GM18508 (cell line): ENCODE results near the gene PSMB11.
"Not testable (repeated sequence)": the region's sequence is repeated elsewhere in the genome, so short reads cannot be mapped to it uniquely, and the experiment has no call there.

Source experiments
- ATAC-seq: cut with Tn5 transposase; IDR thresholded peaks from one replicate; pipeline ENCODE4 v1.9.1; 2021; ENCODE audit warnings: moderate number of reproducible peaks; ENCODE audit not compliant: insufficient read depth, unreplicated experiment

The PSMB11 gene

DNA sequence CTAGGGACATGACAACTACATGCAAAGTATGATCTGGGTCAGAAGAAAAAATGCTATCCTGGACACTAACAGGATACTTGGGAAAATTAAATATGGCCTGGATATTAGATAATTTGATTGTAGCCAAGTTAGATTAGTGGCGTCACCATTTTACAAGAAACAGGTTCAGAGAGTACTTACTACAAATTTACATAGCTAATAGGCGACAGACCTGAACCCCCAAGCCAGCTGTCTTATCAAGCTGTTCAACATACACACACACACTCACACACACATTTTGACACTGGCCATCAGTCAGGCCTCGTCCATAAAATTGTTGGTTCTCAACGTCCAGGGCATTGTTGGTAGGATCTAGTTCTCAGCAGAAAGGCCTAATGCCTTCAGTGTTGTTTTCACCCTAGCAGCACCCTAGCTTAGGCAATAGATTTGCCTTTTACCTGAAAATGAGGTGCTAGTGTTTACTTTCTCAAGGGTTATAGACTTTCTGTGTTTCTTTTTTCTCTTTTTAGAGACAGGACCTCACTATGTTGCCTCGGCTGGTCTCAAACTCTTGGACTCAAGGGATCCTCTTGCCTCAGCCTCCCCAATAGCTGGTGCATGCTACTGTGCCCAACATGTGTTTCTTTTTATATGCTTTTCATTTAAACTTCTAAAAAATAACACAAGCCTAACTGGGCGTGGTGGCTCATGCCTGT lies 28.8 kb upstream of the PSMB11 start:
- no peak for ATAC-seq

DNA sequence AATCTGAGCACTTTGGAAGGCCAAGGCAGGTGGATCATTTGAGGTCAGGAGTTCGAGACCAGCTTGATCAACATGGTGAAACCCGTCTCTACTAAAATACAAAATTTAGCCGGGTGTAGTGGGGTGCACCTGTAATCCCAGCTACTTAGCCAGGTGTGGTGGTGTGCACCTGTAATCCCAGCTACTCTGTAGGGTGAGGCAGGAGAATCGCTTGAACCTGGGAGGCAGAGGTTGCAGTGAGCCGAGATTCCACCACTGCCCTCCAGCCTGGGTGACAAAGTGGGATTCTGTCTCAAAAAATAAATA lies 28.3 kb upstream of the PSMB11 start:
- ATAC-seq = not testable (repeated sequence)

DNA sequence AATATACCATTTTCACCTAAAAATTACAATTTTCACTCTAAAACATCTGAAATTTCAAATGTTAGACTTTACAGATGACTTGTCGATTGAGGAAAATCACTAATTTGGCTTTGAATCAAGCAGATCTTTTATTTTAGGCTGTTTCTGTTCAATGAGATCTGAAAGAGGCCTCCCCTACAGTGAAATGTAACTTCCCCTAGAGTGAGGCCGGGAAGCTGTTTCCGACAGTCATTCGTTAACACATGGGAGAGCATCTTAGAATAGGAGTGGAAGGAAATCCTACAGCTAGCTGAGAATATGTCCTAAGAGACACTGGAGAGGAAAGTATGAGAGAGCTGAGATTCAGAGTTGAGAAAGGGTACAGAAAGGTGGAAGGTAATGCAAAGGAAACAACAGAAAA lies 26.4 kb upstream of the PSMB11 start:
- no peak for ATAC-seq

DNA sequence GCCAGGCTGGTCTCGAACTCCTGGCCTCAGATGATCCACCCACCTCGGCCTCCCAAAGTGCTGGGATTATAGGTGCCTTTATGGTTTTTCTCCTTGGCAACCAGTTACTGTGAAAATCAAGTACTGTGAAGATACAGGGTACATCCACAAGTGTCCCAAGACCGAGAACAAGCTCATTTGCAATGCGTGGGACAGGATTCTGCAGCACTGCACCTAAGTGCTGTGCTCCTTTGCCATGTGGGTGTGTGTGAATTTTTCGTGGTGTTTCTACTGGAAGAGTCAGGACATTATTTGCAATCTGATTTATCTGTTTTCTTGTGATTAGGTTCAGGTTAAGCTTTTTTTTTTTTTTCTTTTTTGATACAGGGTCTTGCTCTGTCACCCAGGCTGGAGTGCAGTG lies 24.9 kb upstream of the PSMB11 start:
- no peak for ATAC-seq

DNA sequence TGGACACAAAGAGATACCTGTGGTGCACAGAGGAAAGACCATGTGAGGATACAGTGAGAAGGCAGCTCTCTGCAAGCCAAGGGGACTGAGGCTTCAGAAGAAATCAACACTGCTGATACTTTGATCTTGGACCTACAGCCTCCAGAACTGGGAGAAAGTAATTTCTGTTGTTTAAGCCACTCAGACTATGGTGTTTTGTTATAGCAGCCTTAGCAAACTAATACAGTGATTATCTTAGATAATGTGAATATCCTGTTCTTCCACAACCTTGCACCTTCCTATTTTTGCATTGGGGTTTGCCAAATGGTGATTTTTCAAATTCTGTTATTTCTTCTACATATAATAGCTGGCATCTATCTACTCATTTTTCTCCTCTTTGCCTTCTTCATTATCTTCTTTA lies 23.9 kb upstream of the PSMB11 start:
- no peak for ATAC-seq

DNA sequence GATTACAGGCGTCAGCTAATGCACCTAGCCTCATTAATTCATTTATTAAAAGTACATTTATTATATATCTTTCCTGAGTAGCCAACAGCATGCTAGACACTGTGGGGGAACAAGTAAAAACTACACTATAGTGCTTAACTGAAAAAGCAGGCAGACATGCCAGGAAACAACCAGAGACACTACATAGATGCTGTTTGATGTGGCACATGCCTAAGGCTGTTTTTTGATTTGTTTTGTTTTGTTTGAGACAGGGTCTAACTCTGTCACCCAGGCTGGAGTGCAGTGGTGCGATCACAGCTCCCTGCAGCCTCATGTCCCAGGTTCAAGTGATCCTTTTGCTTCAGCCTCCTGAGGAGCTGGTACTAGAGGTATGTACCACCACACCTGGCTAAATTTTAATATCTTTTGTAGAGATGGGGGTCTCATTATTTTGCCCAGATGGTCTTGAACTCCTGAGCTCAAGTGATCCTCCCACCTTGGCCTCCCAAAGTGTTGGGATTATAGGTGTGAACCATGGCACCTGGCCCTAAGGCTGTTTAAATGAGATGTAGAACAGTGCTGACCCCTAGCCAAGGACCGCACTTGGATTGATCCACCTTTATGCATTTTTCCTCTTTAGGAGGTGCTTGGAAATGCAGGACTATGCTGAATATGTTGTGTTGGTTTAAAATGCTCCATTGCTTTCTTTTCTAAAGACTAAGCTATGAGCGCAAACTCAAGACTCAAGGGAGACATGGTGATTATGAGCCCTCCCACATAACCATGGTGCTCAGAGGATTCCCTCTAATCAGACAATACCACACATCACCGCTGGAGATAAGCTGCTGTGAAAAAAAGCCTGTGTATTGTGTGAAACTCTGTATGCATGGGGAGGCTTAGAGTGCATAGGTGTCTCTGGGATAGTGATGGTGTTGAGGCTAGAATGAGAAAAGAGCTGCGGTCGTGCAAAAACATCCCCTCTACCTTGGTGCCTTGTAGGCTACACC lies 21.6 kb upstream of the PSMB11 start:
- ATAC-seq = no peak

DNA sequence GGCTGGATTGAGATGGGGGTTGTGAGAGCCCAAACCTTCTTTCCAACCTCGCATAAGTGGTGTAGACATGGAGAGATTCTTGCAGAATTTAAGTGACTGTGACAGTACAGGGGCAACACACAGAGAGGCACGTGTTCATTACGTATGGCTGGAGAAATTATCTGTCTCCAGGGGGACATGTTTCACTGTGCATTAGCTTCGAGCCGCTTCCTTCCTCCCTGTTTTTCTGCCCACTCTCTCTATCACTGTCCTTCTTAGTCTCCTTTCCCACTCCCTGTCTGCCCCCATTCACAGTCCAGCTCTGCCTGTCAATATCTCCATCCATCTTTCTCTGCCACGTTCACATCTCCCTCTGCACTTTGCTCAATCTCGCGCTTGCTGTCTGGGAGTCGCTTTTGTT lies 20.6 kb upstream of the PSMB11 start:
- no peak for ATAC-seq

DNA sequence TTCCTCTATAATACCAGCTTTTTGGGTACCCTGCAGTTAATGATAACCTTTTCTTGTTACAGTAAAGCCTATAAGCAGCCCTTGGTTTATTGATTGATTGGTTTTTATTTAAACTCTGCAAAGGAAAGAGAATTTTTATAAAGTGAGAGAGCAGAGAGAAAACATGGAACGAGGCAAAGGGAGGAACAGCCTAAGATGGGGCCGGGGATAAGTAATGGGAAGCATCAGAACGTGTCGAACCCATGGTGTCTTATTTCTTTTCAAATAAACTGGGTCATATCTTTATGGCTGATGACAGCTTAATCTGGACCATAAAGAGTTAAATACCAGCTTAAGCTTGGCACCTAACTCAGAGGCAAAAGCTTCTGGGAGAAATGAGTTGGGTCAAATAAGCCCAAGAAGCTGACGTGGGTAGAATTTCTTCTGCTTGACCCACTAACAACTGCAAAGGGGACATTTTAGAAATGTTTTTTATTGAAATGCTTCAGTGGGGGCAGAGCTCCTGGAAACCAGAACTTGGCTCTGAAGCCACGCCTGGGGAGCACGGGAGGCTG lies 20.0 kb upstream of the PSMB11 start:
- no peak for ATAC-seq

DNA sequence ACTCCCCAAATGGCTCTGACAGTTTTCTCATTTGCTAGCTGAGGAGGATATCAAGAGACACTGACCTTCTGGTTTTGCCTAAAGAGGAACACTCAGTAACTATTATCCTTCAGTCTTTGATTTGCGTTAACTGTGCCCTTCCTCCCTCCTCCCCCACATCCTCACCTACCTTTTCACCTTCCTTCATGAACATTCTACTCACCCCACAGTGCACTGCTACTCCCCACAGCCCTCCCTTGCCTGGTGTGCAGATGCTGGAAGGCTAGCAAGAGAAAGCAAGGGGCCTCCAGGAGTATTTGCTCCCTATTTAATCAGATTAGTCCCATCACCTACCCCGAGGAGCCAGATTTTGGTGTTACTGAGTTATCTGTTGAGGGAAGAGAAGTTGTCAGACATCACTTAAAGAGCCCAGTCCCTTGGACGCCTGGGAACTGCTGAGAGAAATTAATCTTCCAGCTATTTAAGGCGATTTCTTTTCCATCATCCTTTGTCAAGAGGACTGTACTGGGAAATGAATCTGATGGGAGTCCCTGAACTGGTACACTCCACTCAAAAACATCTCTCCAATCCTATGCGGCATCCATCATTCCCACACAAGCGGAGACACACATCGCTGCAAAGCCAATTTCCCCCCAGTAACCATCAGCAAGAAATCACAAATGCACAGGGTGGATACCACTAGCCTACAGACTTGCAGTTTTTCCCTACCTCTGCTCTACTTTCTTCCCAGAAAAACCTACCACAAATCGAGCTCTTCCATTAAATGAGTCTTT lies 18.8 kb upstream of the PSMB11 start:
- no peak for ATAC-seq

DNA sequence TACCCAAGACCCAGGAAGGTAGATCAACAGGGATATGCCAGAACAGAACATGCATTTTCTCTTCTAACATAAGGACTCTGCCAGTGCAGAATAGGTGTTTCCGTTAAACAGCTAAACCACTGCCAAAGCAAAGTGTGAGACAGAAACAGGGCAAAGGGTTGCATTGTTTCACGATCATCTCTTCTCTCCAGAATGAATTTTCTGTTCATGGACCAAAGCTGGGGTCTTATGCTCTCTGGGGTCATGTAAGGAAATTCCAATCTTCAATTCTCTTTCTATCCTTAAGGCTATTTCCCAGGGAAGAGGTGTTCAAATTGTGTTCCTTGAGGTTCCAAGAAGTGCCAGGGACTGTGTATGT lies 18.2 kb upstream of the PSMB11 start:
- ATAC-seq = no peak

DNA sequence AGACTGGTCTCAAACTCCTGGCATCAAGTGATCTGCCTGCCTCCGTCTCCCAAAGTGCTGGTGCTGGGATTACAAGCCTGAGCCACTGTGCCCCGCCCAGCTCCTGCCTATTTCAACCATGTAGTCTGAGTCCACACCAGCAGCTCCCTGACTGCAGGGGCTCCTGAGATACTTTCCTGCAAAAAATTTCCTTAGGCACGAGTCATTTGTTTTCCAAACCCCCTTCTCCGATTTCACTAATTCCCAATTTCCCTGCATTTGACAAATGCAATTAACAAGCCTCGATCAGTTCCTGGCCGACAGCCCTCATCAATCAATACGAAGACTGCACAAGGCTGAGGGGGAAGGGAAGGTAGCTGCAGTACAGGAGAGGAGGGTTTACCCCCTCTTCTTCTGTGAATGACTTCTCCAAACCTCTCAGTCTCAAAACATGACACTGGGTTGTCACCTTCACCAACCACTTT lies 17.4 kb upstream of the PSMB11 start:
- ATAC-seq = no peak

DNA sequence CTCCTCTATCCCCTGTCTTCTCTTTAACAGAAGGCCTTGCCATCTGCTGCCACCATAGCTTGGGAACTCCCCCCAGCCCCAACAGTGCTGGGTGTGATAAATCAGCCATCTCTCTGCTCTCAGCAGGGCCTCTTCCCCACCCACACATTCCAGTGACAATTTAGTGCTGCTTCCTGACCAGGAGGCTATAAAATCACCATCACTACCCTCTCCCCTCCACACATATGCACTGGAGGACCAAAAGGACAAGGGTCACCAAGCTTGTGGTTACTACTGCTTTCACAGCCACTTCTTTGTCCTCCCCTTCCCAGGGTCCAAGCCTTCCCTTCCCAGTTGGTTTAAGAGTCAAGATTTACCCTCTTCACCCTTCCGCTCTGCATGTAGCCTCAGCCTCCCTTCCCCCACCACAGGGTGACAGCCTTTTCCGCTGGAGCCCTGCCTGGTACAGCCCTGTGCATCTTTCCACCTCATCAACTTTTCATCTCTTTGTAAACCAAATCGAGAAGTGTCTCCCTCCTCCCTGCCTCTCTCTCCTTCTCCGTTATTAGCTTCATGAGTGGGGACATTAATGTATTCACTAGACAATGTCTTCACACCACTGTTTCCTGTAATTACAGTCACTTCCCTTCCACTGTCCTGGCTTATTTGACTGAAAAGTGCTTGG lies 16.7 kb upstream of the PSMB11 start:
- no peak for ATAC-seq

DNA sequence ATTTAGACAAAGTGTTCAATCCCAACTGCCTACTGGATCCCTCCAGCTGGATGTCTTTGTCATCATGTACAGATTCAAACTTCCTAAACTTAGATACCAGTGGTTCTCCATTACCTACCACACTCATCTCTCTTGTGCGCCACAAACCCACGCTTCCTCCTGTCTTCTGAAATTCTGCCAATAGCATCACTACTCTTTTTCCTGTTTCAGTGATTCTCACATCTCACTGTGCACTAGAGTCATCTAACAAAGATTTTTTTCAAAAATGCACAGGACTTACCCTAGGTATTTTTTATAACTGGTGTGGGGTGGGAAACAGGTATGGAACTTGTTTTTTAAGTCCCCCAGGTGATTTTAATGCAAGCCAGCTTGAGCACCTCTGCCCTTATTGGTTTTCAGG lies 13.2 kb upstream of the PSMB11 start:
- no peak for ATAC-seq

DNA sequence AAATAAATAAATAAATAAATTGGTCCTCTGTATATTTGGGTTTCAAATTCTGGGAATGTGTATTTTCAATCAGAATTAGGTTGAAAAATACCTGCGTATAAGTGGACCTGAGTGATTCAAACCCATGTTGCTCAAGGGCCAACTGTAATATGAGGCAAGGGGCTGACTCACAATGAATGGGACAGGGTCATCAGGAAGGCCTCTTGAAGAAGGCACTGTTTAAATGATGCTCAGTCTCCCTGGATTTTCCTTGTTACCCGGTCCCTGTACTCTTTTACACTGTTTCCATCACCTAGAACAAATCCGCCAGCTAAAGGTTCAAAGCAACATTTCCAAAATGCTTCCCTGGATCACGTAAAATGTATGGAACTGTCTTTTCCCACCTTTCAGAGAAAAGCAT lies 11.1 kb upstream of the PSMB11 start:
- no peak for ATAC-seq

DNA sequence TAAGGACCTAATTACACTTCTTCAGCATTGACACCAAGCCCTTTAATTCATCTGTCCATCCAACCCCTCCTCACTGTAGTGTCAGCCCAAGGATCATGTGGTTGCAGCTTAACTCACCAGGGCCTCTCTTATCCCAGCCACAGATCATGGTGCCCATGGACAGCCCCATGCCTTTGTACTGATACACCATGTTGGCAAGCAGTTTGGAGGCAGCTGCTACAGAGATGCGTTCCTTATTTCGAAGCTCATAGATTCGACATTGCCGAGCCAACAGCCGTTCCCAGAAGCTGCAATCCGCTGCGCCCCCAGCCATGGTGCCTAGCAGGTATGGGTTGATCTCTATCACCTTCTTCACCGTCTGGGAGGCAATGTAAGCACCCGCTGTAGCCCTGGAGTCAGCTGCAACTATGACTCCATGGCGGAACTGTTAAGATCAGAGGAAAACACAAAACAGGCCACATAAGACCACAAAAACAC lies 8.7 kb upstream of the PSMB11 start:
- ATAC-seq = no peak

DNA sequence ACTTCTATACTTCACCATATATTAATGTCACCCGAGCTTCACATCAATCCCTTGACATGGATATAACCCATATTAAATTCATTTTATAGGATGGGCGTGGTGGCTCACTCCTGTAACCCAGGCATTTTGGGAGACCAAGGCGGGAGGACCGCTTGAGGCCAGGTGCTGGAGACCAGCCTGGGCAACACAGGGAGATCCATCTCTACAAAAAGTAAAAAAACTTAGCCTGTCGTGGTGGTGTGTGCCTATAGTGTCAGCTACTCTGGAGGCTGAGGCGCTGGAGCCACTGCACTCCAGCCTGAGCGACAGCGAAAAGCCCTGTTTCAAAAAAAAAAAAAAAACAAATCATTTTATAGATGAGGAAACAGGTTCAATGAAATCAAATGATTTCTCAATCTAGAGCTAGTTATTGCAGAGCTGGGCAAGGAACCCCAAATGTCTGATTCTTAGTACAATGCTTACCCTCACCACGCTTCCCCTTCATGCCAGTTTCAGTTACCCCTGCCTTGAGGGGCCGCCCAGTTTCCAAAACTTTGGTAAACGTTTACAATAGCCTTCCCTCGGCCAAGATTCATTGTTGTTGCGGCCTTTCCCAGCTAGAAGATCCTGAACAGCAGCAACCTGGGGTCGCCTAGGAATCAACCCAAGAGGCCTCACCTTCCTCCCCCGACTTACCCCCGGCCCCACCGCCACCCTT lies 8.1 kb upstream of the PSMB11 start:
- no peak for ATAC-seq

DNA sequence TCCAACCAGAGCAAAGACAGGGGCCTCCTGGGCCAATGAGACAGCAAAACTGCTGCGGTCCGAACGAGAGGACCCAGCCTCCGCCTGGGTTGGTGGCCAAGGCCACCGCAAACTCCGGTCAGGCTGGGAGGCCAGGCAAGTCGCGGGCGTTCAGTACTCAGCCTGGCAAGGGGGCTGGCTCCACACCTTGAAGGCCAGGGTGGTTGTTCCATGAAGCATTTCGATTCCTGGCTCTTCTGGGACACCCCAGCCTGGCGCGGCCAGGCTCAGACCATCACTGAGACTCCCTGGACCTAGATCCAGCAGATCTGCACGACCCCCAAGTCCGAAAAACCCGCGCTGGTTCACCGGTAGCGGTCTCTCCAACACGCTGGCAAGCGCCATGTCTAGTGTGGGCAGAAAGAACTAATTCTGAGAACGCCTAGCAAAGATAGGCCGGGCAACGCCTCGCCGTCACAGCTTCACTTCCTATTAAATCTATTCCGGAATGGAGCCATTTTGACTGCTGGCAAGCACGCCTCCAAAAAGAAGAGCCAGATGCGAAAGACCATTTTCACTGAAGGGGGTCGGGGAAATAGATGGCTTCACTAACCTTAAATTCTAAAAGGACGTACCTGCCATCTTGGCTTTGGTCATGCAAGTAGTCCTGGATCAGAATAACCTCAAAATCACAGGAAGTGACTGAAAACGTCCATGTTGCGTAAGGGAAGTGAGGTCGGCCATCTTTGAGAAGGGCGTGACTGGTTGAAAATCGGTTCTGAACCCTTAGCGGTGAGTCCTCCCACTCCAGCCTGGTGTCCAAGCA lies 7.3 kb upstream of the PSMB11 start, which contains the start of gene PSMB5:
Gene PSMB5 (minus strand): TSS at position 403 of the 805 bp plus-strand sequence. CDS start 19 bp downstream, at position 384.
- ATAC-seq = peak; percentile 80

DNA sequence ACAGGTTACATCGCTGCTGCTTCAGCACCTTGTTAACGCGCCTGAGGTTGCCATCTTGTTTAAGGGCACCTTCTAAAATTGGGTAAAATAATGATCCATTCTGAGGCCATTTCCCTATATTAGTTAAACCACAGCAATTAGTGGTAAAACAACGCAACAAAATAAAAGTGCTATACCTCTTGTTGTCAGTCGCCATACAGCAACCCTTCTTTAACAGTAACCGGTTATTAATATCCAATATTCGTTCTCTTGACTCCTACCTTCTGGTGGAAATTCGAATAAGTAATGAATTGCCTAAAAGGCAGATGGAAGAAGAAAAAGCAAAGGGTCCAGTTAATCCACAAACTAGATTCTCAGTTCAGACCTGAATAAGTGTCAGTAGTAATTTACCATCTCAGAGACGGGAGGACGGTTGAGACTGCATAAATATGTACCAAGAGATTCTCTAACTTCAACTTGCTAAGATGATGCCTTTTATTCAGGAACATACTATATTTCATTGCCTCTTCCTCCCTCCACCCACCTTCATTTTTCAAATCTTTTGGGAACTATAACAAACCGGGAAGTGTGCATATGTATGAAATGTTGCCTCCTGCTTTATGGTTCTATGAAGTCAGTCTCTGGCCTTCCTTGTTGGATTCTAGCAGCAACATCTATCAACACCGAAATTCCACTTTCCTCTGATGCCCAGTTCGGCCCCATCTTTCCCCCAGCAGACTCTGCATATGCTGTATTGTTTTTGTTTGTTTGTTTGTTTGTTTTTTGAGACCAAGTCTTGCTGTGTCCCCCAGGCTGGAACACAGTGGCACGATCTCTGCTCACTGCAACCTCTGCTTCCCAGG lies 6.5 kb upstream of the PSMB11 start:
- ATAC-seq = no peak
